Stimulated activated naive B cell treated with anti-CD40 and anti-IgM and Interleukin-4, amounts not matched to agents 10 μg/mL and 1 μg/mL and 100 μg/mL, for 72 hours (primary cell): Measurements from ENCODE around the gene VPS41.
A peak's percentile ranks its signal among the peaks of the same experiment; 100 is the strongest.

ENCODE experiments used
- ATAC-seq, 2 donors: fragments of 150-1000 bp; cut with Tn5 transposase; replicated peaks; 2 replicates each; pipeline ENCODE4 v1.10.0; 2021; ENCODE audit warnings: moderate library complexity in 1 of 2
- DNase-seq: peaks from one replicate; pipeline ENCODE4 v3.0.0; 2021
- H3K27ac Mint-ChIP-seq: one replicate; pipeline ENCODE4 v1.8.0; 2022; ENCODE audit warnings: mild to moderate bottlenecking, mixed read lengths
- H3K27me3 Mint-ChIP-seq, 2 donors: one replicate each; pipeline ENCODE4 v1.8.0; 2022; ENCODE audit warnings: mixed read lengths in 2 of 2
- H3K36me3 Mint-ChIP-seq, 2 donors: one replicate each; pipeline ENCODE4 v1.8.0; 2022; ENCODE audit warnings: mixed read lengths in 2 of 2, mild to moderate bottlenecking in 1 of 2
- H3K4me1 Mint-ChIP-seq, 2 donors: one replicate each; pipeline ENCODE4 v1.8.0; 2022; ENCODE audit warnings: mixed read lengths in 2 of 2, mild to moderate bottlenecking in 1 of 2
- H3K4me3 Mint-ChIP-seq, 2 donors: one replicate each; pipeline ENCODE4 v1.8.0; 2022; ENCODE audit warnings: mild to moderate bottlenecking in 2 of 2, mixed read lengths in 2 of 2, moderate library complexity in 1 of 2
- H3K9me3 Mint-ChIP-seq, 2 donors: one replicate each; pipeline ENCODE4 v1.8.0; 2022; ENCODE audit warnings: mixed read lengths in 2 of 2, mild to moderate bottlenecking in 1 of 2

VPS41 gene

GRCh38 chr7:38889079-38889478 lies 19.9 kb downstream of the VPS41 start:
- H3K27me3 Mint-ChIP-seq = no peaks in the 10 kb centered on the region
- no peak for ATAC-seq
- H3K4me1 Mint-ChIP-seq = peaks cover 25 to 28% of the 10 kb centered on the region in 2 donors
- H3K9me3 Mint-ChIP-seq = peaks cover 2 to 5% of the 10 kb centered on the region in 2 donors
- no peak overlapping the region for H3K4me3 Mint-ChIP-seq
- H3K27ac Mint-ChIP-seq = no peak overlapping the region
- no peak for DNase-seq
- peaks cover 36 to 66% of the 10 kb centered on the region in 2 donors for H3K36me3 Mint-ChIP-seq

DNA sequence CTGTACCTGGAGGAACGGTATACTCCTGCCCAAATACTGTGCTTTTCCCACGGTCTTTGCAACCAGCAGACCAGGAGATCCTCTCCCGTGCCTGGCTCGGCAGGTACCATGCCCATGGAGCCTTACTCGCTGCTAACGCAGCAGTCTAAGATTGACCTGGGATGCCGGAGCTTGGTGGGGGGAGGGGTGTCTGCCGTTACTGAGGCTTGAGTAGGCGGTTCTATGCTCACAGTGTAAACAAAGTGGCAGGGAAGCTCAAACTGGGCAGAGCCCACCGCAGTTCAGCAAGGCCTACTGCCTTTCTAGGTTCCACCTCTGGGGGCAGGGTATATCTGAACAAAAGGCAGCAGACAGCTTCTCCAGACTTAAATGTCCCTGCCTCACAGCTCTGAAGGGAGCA lies 22.7 kb downstream of the VPS41 start:
- Mint-ChIP-seq H3K4me3 (no peak overlapping the region), H3K27me3 (no peaks in the 10 kb centered on the region), H3K27ac (no peak overlapping the region), H3K9me3 (peaks cover 2 to 12% of the 10 kb centered on the region in 2 donors), H3K36me3 (peaks cover 33 to 71% of the 10 kb centered on the region in 2 donors), H3K4me1 (peaks cover 30 to 31% of the 10 kb centered on the region in 2 donors)
- ATAC-seq = no peak
- DNase-seq = no peak

DNA sequence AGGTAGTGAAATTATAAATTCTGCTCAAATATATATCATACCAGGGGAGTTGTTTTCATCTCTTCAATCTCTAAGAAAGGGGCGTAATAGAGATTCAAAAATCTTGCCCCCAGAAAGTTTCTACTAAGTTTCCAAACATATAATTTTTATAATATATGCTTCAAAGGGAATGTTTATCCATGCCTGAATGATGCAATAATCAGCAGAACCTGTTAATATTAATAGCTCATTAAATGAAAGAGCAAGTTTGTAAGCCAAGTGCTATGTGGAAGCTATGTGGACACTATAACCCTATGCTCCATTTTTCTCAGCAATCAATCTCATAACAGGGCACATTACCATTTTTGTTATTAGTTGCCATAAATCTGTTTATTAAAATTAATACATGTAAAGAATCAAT lies 25.3 kb downstream of the VPS41 start:
- Mint-ChIP-seq H3K4me3 (no peak overlapping the region), H3K27me3 (no peaks in the 10 kb centered on the region), H3K9me3 (peaks cover 3 to 12% of the 10 kb centered on the region in 2 donors), H3K4me1 (peaks cover 50 to 55% of the 10 kb centered on the region in 2 donors), H3K36me3 (peaks cover 43 to 71% of the 10 kb centered on the region in 2 donors), H3K27ac (no peak overlapping the region)
- DNase-seq (no peak), ATAC-seq (no peak)

DNA sequence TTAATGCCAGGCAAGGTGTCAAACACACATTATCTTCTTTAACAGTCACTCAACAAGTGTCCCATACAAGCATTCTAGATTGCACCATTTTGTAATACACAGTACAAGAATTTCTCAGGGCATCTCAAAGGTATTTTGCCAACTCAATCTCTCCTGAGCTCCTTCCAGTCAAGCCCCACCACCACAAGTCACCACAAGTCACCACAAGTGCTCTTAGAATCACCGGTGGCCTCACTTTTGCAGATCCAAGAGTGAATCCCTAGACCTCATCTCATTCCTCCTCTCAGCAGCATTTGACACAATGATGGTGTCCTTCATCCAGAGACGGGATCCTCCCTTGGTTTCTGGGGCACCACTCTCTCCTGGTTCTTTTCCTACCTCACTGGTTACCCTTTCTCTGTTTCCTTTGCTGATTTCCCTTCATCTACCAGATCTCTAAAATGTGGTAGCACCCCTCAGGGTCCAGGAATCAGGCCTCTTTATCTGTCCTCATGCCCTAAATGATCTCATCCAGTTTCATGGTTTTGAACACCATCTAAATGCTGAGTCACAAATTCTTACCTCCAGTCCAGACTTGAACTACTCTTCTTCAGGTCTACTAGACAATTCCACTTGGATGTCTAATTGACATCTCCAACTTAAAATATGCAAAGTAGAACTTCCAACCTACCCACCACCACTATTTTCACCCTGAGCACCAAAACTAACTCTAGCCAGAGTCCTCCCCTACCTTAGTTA lies 26.9 kb downstream of the VPS41 start:
- H3K4me3 Mint-ChIP-seq = no peak overlapping the region
- ATAC-seq (no peak), DNase-seq (no peak)
- H3K36me3 Mint-ChIP-seq = peaks cover 31 to 62% of the 10 kb centered on the region in 2 donors
- H3K9me3 Mint-ChIP-seq = peaks cover 2 to 7% of the 10 kb centered on the region in 2 donors
- no peaks in the 10 kb centered on the region for H3K27me3 Mint-ChIP-seq
- H3K27ac Mint-ChIP-seq = peak overlapping the region; percentile 11
- H3K4me1 Mint-ChIP-seq = peaks cover 45 to 58% of the 10 kb centered on the region in 2 donors

DNA sequence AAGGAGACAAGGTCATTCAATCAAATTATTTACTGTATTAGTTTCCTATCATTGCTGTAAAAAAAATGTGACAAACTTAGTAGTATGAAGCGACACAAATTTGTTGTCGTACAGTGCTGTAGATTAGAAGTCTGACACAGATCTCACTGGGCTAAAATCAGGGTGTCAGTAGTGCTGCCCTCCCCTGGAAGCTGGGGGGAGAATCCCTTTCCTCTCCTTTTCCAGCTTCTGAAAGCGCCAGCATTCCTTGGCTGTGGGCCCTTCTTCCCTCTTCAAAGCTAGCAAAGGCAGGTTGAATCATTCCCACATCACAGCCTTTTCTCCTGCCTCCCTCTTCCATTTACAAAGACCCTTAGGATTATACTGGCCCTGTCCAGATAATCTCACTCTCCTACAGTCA lies 28.0 kb downstream of the VPS41 start:
- H3K27ac Mint-ChIP-seq = peak overlapping the region; percentile 3
- peaks cover 49 to 62% of the 10 kb centered on the region in 2 donors for H3K4me1 Mint-ChIP-seq
- DNase-seq (no peak), ATAC-seq (no peak)
- no peaks in the 10 kb centered on the region for H3K27me3 Mint-ChIP-seq
- H3K36me3 Mint-ChIP-seq = peaks cover 25 to 54% of the 10 kb centered on the region in 2 donors
- H3K4me3 Mint-ChIP-seq = no peak overlapping the region
- peaks cover 2 to 6% of the 10 kb centered on the region in 2 donors for H3K9me3 Mint-ChIP-seq

DNA sequence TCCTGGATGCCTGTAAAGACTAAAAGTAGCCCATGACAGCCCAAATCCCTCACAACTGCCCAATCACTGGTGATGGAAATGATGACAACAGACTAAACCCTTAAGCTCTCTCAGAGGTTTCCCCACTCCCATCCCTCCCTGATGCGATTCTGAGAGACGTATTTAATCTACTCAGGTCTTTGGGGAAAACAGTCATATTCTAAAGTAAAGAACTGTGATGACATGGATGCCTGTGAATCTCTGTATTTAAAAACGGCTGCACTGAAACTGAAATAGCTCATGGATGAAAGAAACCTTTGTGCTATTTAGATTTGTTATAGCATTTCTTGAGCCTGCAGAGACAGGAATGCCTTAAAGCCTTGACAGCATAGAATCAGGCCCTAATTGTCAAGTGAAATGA lies 28.5 kb downstream of the VPS41 start:
- ATAC-seq = no peak

DNA sequence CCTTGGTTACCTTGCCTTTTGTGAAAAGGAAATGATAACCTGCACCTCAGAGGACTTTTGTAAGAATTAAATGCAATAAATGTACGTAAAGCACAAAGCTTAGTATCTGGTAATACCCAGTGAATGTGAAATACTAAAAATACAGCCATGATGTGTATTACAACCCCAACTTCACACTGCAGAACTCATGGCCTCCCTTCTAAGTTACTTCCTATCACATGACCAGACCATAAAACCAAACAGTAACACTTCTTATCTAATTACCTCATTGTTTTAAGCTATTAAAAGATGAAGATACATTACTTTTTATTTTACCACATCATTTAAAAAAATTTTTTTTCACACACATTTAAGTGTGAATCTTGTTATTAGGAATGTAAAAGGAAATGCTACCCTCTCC lies 29.0 kb downstream of the VPS41 start:
- DNase-seq (no peak), ATAC-seq (no peak)
- H3K36me3 Mint-ChIP-seq = peaks cover 18 to 46% of the 10 kb centered on the region in 2 donors
- H3K27ac Mint-ChIP-seq = no peak overlapping the region
- peaks cover 2 to 6% of the 10 kb centered on the region in 2 donors for H3K9me3 Mint-ChIP-seq
- no peak overlapping the region for H3K4me3 Mint-ChIP-seq
- H3K4me1 Mint-ChIP-seq = peaks cover 49 to 62% of the 10 kb centered on the region in 2 donors
- no peaks in the 10 kb centered on the region for H3K27me3 Mint-ChIP-seq

More for the DNA sequence above, 28.5 kb downstream of the VPS41 start:
- Mint-ChIP-seq H3K27me3 (no peaks in the 10 kb centered on the region), H3K36me3 (peaks cover 21 to 49% of the 10 kb centered on the region in 2 donors), H3K4me3 (no peak overlapping the region), H3K27ac (no peak overlapping the region), H3K9me3 (peaks cover 2 to 6% of the 10 kb centered on the region in 2 donors), H3K4me1 (peaks cover 49 to 62% of the 10 kb centered on the region in 2 donors)
- DNase-seq = no peak

DNA sequence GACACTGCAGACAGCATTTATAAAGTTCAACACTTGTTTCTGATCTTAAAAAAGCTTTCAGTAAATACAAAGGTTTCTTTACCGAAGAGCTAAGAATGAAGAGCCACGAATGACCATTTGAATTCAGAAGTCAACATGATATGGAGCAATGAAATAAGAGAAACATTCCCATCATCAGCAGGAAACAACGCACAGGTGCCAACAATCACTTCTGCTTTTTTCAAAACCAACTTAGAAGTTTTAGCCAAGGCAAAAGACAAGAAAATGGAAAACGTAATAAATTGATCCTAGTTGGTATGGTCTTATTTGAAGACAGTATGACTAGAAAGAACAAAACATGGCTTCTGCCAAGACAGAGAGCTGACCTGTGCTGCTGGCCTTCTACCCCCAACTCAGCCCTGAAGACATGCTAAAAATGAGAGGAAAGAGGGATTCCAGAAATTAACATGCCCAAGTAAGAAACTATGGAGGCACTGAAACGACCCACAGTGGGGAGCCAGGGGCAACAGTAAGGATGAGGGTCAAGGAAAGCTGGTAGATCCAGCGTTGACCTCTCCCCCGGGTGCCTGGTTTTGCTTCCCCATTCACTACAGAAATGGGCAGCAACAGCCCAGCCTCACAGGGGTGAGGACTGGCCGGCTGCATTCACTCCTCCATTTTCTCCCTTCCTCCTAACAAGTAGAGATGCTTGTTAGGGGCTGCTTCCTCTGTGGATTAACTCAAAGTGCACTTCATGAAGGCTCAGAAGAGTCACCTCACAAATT lies 30.1 kb downstream of the VPS41 start:
- ATAC-seq (peak; percentile 42 to 54), DNase-seq (no peak)
- Mint-ChIP-seq H3K27ac (no peak overlapping the region), H3K36me3 (peaks cover 18 to 40% of the 10 kb centered on the region in 2 donors), H3K4me1 (peaks cover 46 to 55% of the 10 kb centered on the region in 2 donors), H3K9me3 (peaks cover 2 to 6% of the 10 kb centered on the region in 2 donors), H3K27me3 (no peaks in the 10 kb centered on the region), H3K4me3 (no peak overlapping the region)

DNA sequence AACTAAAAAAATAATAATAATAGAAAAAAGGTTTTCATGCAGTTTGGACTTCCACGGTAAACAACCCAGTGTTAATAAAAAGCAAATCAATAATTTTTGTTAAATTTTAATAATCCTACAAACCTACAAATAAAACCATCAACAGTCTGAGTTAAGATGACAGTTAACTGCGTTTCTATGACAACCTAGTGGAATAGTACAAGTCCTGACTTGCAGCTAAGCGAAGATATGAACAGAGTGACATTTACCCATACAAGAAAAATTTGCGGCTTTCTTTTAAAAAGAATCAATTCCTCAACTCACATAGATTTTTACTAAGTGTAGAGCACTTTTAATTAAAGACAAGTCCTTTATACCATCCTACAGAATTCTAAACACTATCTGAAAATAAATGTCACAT lies 35.6 kb downstream of the VPS41 start:
- ATAC-seq (no peak), DNase-seq (no peak)
- peaks cover 19 to 40% of the 10 kb centered on the region in 2 donors for H3K4me1 Mint-ChIP-seq
- H3K36me3 Mint-ChIP-seq = peaks cover 11 to 16% of the 10 kb centered on the region in 2 donors
- H3K4me3 Mint-ChIP-seq = no peak overlapping the region
- no peaks in the 10 kb centered on the region for H3K9me3 Mint-ChIP-seq
- no peak overlapping the region for H3K27ac Mint-ChIP-seq
- H3K27me3 Mint-ChIP-seq = no peaks in the 10 kb centered on the region

- Mint-ChIP-seq H3K9me3 (no peaks in the 10 kb centered on the region), H3K4me3 (no peak overlapping the region), H3K4me1 (peaks cover 15 to 31% of the 10 kb centered on the region in 2 donors), H3K27ac (no peak overlapping the region), H3K27me3 (no peaks in the 10 kb centered on the region), H3K36me3 (peaks cover 11 to 12% of the 10 kb centered on the region in 2 donors)
- ATAC-seq (no peak), DNase-seq (no peak)
Measured at GRCh38 chr7:38872202-38872601, 36.8 kb downstream of the VPS41 start.

DNA sequence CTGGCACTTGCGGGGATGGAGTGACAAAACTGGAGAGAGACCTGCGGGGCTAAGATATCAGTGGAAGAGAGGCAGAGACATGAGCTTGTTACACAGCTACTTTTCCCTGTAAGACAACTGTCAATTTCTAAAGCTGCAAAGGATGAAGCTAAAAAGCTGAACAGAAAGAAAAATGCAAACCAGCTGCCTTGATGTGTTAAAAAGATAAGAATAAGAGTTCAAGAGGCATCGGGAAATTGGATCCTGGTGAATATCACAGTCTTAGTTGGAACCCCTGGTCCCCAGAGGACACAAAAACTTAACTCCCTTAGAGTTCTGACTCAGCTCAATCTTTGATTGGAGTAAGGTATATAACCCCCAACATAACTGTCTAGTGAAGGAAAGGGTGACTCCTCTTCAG lies 38.8 kb downstream of the VPS41 start:
- Mint-ChIP-seq H3K4me3 (no peak overlapping the region), H3K4me1 (peaks cover 8 to 24% of the 10 kb centered on the region in 2 donors), H3K27me3 (no peaks in the 10 kb centered on the region), H3K36me3 (peaks cover 11 to 12% of the 10 kb centered on the region in 2 donors), H3K9me3 (no peaks in the 10 kb centered on the region), H3K27ac (no peak overlapping the region)
- ATAC-seq (no peak), DNase-seq (no peak)

- Mint-ChIP-seq H3K4me3 (no peak overlapping the region), H3K4me1 (peaks cover 0 to 5% of the 10 kb centered on the region in 2 donors), H3K9me3 (no peaks in the 10 kb centered on the region), H3K36me3 (peaks cover 18 to 28% of the 10 kb centered on the region in 2 donors), H3K27me3 (no peaks in the 10 kb centered on the region), H3K27ac (no peak overlapping the region)
- DNase-seq (no peak), ATAC-seq (no peak)
Measured at GRCh38 chr7:38863601-38864291, 45.2 kb downstream of the VPS41 start.

- H3K9me3 Mint-ChIP-seq = no peaks in the 10 kb centered on the region
- no peak overlapping the region for H3K27ac Mint-ChIP-seq
- no peak overlapping the region for H3K4me3 Mint-ChIP-seq
- no peaks in the 10 kb centered on the region for H3K27me3 Mint-ChIP-seq
- ATAC-seq (no peak), DNase-seq (no peak)
- H3K36me3 Mint-ChIP-seq = peaks cover 18 to 31% of the 10 kb centered on the region in 2 donors
- peaks cover 2 to 12% of the 10 kb centered on the region in 2 donors for H3K4me1 Mint-ChIP-seq
Measured at GRCh38 chr7:38862666-38863065, 46.3 kb downstream of the VPS41 start.

GRCh38 chr7:38858259-38858884 lies 50.6 kb downstream of the VPS41 start:
- H3K27me3 Mint-ChIP-seq = no peaks in the 10 kb centered on the region
- peaks cover 30 to 54% of the 10 kb centered on the region in 2 donors for H3K36me3 Mint-ChIP-seq
- H3K4me1 Mint-ChIP-seq = peaks cover 23 to 41% of the 10 kb centered on the region in 2 donors
- no peak for DNase-seq
- no peak for ATAC-seq
- no peak overlapping the region for H3K4me3 Mint-ChIP-seq
- no peak overlapping the region for H3K27ac Mint-ChIP-seq
- peaks cover 0 to 7% of the 10 kb centered on the region in 2 donors for H3K9me3 Mint-ChIP-seq
